GM23338 (cell line): ENCODE data around the gene NCBP3. TPM values are rescaled to one million over a fixed set of nuclear protein-coding genes. Genes with fewer than 3 reads are reported as not detected.

Experiments
- ATAC-seq: fragments of 200-7000 bp; cut with Tn5 transposase; 3 replicates; pipeline ENCODE4 v1.9.1; 2020
- DNase-seq: peaks from one replicate; pipeline ENCODE4 v3.0.0-alpha.2; 2015; ENCODE audit warnings: low spot score
- H2AFZ ChIP-seq: fragments of 200-600 bp; sonication (generic); 2 replicates; pipeline ENCODE4 v1.8.0; 2016; ENCODE audit warnings: antibody characterized with exemption, mild to moderate bottlenecking, moderate library complexity
- H3F3A ChIP-seq: fragments of 200-600 bp; sonication (generic); replicated peaks from 2 replicates; pipeline ENCODE4 v1.8.0; 2017; ENCODE audit warnings: antibody characterized with exemption, mixed run types, low read depth
- H3K27ac ChIP-seq: fragments of 200-600 bp; sonication (generic); 2 replicates; pipeline ENCODE4 v1.6.1; 2016; ENCODE audit warnings: low read depth
- H3K27me3 ChIP-seq: fragments of 200-600 bp; sonication (generic); 2 replicates; pipeline ENCODE4 v1.8.0; 2016; ENCODE audit warnings: mild to moderate bottlenecking, mixed run types, moderate library complexity; ENCODE audit not compliant: insufficient read depth
- H3K36me3 ChIP-seq: fragments of 200-600 bp; sonication (generic); 2 replicates; pipeline ENCODE4 v1.8.0; 2016; ENCODE audit warnings: mild to moderate bottlenecking; ENCODE audit not compliant: insufficient read depth
- H3K4me1 ChIP-seq: fragments of 200-600 bp; sonication (generic); 2 replicates; pipeline ENCODE4 v1.8.0; 2016; ENCODE audit warnings: mild to moderate bottlenecking, moderate library complexity; ENCODE audit not compliant: insufficient read depth
- H3K4me2 ChIP-seq: fragments of 200-600 bp; sonication (generic); 2 replicates; pipeline ENCODE4 v1.7.1; 2017; ENCODE audit warnings: mixed run types
- H3K4me3 ChIP-seq: fragments of 200-600 bp; sonication (generic); 2 replicates; pipeline ENCODE4 v1.6.1; 2016; ENCODE audit warnings: mixed run types
- H3K79me2 ChIP-seq: fragments of 200-600 bp; sonication (generic); replicated peaks from 2 replicates; pipeline ENCODE4 v1.8.0; 2017; ENCODE audit warnings: mild to moderate bottlenecking; ENCODE audit not compliant: insufficient read depth
- H3K9me2 ChIP-seq: fragments of 200-600 bp; sonication (generic); 2 replicates; pipeline ENCODE4 v1.8.0; 2017; ENCODE audit not compliant: insufficient read depth
- H4K20me1 ChIP-seq: fragments of 200-600 bp; sonication (generic); replicated peaks from 2 replicates; pipeline ENCODE4 v1.8.0; 2017; ENCODE audit warnings: mild to moderate bottlenecking; ENCODE audit not compliant: insufficient read depth
- H3K27ac Mint-ChIP-seq: 2 replicates; pipeline ENCODE4 v1.8.0; 2020; ENCODE audit warnings: inconsistent platforms, mild to moderate bottlenecking, moderate library complexity, mixed read lengths
- H3K27me3 Mint-ChIP-seq: 3 replicates; pipeline ENCODE4 v1.8.0; 2022; ENCODE audit warnings: low read depth, mild to moderate bottlenecking, moderate library complexity, mixed read lengths, inconsistent platforms; ENCODE audit not compliant: insufficient read depth, poor library complexity
- H3K36me3 Mint-ChIP-seq: 3 replicates; pipeline ENCODE4 v1.8.0; 2021; ENCODE audit warnings: low read depth, mild to moderate bottlenecking, inconsistent platforms, moderate library complexity, mixed read lengths
- H3K4me1 Mint-ChIP-seq: 3 replicates; pipeline ENCODE4 v1.8.0; 2020; ENCODE audit warnings: mild to moderate bottlenecking, inconsistent platforms, mixed read lengths
- H3K4me3 Mint-ChIP-seq: 3 replicates; pipeline ENCODE4 v1.8.0; 2021; ENCODE audit warnings: moderate library complexity, mild to moderate bottlenecking, inconsistent platforms, mixed read lengths
- H3K9me3 Mint-ChIP-seq: 3 replicates; pipeline ENCODE4 v1.8.0; 2020; ENCODE audit warnings: moderate library complexity, mild to moderate bottlenecking, inconsistent platforms, mixed read lengths
- CREB1 ChIP-seq: fragments of 250-450 bp; sonication (Bioruptor Pico); IDR thresholded peaks from 2 replicates; pipeline ENCODE4 v1.5.0; 2020; ENCODE audit warnings: low read depth, mild to moderate bottlenecking, moderate library complexity
- ETS1 ChIP-seq: IDR thresholded peaks from 2 replicates; pipeline ENCODE4 v1.6.1; 2016; ENCODE audit warnings: antibody characterized with exemption
- EZH2 ChIP-seq: fragments of 200-600 bp; sonication (generic); IDR thresholded peaks from one replicate; pipeline ENCODE4 v1.8.0; 2017; ENCODE audit warnings: antibody characterized with exemption, mild to moderate bottlenecking, low read depth; ENCODE audit not compliant: unreplicated experiment
- EZH2phosphoT487 ChIP-seq: fragments of 200-600 bp; sonication (generic); IDR thresholded peaks from one replicate; pipeline ENCODE4 v1.8.1; 2018; ENCODE audit warnings: antibody characterized with exemption; ENCODE audit not compliant: unreplicated experiment
- JUNB ChIP-seq: IDR thresholded peaks from one replicate; pipeline ENCODE4 v1.6.1; 2016; ENCODE audit warnings: antibody characterized with exemption; ENCODE audit not compliant: unreplicated experiment
- NANOG ChIP-seq: IDR thresholded peaks from 2 replicates; pipeline ENCODE4 v1.6.1; 2016; ENCODE audit warnings: antibody characterized with exemption, borderline replicate concordance
- POLR2AphosphoS5 ChIP-seq: IDR thresholded peaks from 2 replicates; pipeline ENCODE4 v1.6.1; 2016; ENCODE audit warnings: antibody characterized with exemption, low read depth
- REST ChIP-seq: IDR thresholded peaks from one replicate; pipeline ENCODE4 v1.6.1; 2018; ENCODE audit warnings: antibody characterized with exemption; ENCODE audit not compliant: unreplicated experiment
- STAT1 ChIP-seq: IDR thresholded peaks from one replicate; pipeline ENCODE4 v1.6.1; 2016; ENCODE audit warnings: antibody characterized with exemption; ENCODE audit not compliant: unreplicated experiment
- ZNF114 ChIP-seq: fragments of 250-450 bp; sonication (Bioruptor Pico); IDR thresholded peaks from 2 replicates; pipeline ENCODE4 v1.5.0; 2020; ENCODE audit warnings: mild to moderate bottlenecking, moderate library complexity
- ZNF462 ChIP-seq: fragments of 250-450 bp; sonication (Bioruptor Pico); IDR thresholded peaks from 2 replicates; pipeline ENCODE4 v1.5.0; 2020; ENCODE audit warnings: mild to moderate bottlenecking, moderate library complexity
- polyA plus RNA-seq: library from polyadenylated mRNA; unstranded; fragments of >200 nt; fragmentation: Nextera tagmentation; extraction: Ambion mirVana; gene quantifications from 2 replicates; pipeline ENCODE4 v1.2.1, GENCODE V29; 2016
- total RNA-seq: library from RNA; depleted of rRNA; stranded (reverse); fragments of >200 nt; shearing (Covaris generic); gene quantifications from 2 replicates; pipeline ENCODE4 v1.2.3, GENCODE V29; 2014

NCBP3 gene
- total and polyA plus RNA-seq, 2 experiments from 2014 or later, result 35.5 to 42.8 TPM

GRCh38 chr17:3894188-3894587, 48.1 kb upstream of the NCBP3 start:
- no peaks in the 10 kb centered on the region; the same call in 2 of the 3 replicates for H3K36me3 Mint-ChIP-seq
- peaks cover 11% of the 10 kb centered on the region; the same call in 1 of the 2 replicates for H3F3A ChIP-seq
- DNase-seq, result no peak
- H3K4me1 ChIP-seq, result peaks cover 21% of the 10 kb centered on the region
- H3K4me3 Mint-ChIP-seq, result peak overlapping the region; percentile 79
- no peak overlapping the region; the same call in 1 of the 2 replicates for H2AFZ ChIP-seq
- H3K4me2 ChIP-seq, result no peak overlapping the region
- no peak overlapping the region; the same call in 1 of the 2 replicates for H3K4me3 ChIP-seq
- no peak for TF ChIP-seq EZH2
- no peak for TF ChIP-seq ETS1
- no peak for TF ChIP-seq ZNF462
- no peak for TF ChIP-seq STAT1
- TF ChIP-seq EZH2phosphoT487, result no peak
- TF ChIP-seq JUNB, result no peak
- TF ChIP-seq ZNF114 (CRISPR knock-in tag), result no peak
- TF ChIP-seq REST, result no peak
- TF ChIP-seq CREB1 (CRISPR knock-in tag), result no peak
- TF ChIP-seq POLR2AphosphoS5, result no peak
- TF ChIP-seq NANOG, result no peak
- H3K9me3 Mint-ChIP-seq, result peaks cover 3% of the 10 kb centered on the region; the same call in 1 of the 3 replicates
- no peak for ATAC-seq
- no peak overlapping the region for H3K27ac Mint-ChIP-seq
- H3K27ac ChIP-seq, result no peak overlapping the region
- H3K27me3 Mint-ChIP-seq, result peaks cover 24% of the 10 kb centered on the region
- H4K20me1 ChIP-seq, result no peaks in the 10 kb centered on the region
- peaks cover 31% of the 10 kb centered on the region for H3K4me1 Mint-ChIP-seq
- H3K9me2 ChIP-seq, result no peaks in the 10 kb centered on the region
- H3K79me2 ChIP-seq, result 0 out of 2 replicates have a peak, but pooled peaks cover 4% of the 10 kb centered on the region
- H3K36me3 ChIP-seq, result no peaks in the 10 kb centered on the region
- no peaks in the 10 kb centered on the region for H3K27me3 ChIP-seq
